A673 (cell line): ENCODE results near the gene PLCG2.

Experiments used
- EZH2 ChIP-seq: fragments of 200-600 bp; sonication (generic); IDR thresholded peaks from 2 replicates; pipeline ENCODE4 v1.6.1; 2017; ENCODE audit warnings: borderline replicate concordance, low read depth, mild to moderate bottlenecking, mixed read lengths, antibody characterized with exemption, low read length; ENCODE audit not compliant: poor library complexity, severe bottlenecking
- TF ChIP-seq, protein P1 (sequence below): fragments of 300-800, 200-600 bp; sonication (generic); conservative IDR thresholded peaks from 2 replicates; pipeline ENCODE4 v1.5.1; 2017; ENCODE audit warnings: low read depth, mild to moderate bottlenecking, antibody characterized with exemption, low read length, moderate library complexity, mixed read lengths

GRCh38 chr16:81836279-81837054 lies 57.4 kb downstream of the PLCG2 start:
- TF ChIP-seq, protein P1, sequence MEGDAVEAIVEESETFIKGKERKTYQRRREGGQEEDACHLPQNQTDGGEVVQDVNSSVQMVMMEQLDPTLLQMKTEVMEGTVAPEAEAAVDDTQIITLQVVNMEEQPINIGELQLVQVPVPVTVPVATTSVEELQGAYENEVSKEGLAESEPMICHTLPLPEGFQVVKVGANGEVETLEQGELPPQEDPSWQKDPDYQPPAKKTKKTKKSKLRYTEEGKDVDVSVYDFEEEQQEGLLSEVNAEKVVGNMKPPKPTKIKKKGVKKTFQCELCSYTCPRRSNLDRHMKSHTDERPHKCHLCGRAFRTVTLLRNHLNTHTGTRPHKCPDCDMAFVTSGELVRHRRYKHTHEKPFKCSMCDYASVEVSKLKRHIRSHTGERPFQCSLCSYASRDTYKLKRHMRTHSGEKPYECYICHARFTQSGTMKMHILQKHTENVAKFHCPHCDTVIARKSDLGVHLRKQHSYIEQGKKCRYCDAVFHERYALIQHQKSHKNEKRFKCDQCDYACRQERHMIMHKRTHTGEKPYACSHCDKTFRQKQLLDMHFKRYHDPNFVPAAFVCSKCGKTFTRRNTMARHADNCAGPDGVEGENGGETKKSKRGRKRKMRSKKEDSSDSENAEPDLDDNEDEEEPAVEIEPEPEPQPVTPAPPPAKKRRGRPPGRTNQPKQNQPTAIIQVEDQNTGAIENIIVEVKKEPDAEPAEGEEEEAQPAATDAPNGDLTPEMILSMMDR, result no peak
- no peak for TF ChIP-seq EZH2
